HG03159 (cell line): ENCODE data around the gene NLRP12.
A peak's percentile ranks its signal among the peaks of the same experiment; 100 is the strongest.
"Not testable (repeated sequence)": the region's sequence is repeated elsewhere in the genome, so short reads cannot be mapped to it uniquely, and the experiment has no call there.

Source experiments
- ATAC-seq: cut with Tn5 transposase; IDR thresholded peaks from one replicate; pipeline ENCODE4 v1.9.1; 2021; ENCODE audit warnings: mild to moderate bottlenecking, moderate library complexity; ENCODE audit not compliant: unreplicated experiment

Gene NLRP12

DNA sequence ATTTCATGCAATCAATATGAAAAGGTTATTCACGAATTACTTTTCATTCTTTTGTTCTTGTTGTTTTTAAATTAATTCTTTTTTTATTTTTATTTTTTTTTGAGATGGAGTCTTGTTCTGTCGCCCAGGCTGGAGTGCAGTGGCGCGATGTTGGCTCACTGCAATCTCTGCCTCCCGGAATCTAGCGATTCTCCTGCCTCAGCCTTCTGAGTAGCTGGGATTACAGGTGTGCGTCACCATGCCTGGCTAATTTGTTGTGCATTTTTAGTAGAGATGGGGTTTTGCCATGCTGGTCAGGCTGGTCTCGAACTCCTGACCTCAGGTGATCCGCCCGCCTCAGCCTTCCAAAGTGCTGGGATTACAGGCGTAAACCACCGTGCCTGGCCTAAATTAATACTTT lies 16.1 kb upstream of the NLRP12 start:
- ATAC-seq, result not testable (repeated sequence)

DNA sequence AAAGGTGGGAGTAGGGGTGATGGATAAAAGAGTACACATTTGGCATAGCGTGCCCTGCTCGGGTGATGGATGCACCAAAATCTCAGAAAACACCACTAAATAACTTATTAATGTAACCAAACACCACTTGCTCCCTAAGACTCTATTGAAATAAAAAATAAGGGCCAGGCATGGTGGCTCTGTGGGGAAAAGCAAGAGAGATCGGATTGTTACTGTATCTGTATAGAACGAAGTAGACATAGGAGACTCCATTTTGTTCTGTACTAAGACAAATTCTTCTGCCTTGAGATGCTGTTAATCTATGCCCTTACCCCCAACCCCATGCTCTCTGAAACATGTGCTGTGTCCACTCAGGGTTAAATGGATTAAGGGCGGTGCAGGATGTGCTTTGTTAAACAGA lies 14.3 kb upstream of the NLRP12 start:
- ATAC-seq, result not testable (repeated sequence)

DNA sequence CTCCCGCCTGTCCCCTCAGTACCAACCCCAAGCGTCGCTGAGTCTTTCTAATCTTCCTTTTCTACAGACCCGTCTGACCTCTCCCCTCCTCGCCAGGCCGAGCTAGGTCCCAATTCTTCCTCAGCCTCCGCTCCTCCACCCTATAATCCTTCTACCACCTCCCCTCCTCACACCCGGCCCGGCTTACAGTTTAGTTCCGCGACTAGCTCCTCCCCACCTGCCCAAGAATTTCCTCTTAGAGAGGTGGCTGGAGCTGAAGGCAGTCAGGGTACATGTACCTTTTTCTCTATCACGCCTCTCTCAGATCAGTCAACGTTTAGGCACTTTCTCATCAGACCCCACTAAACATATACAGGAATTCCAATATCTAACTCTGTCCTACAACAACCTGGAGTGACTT lies 8.7 kb upstream of the NLRP12 start:
- not testable (repeated sequence) for ATAC-seq

DNA sequence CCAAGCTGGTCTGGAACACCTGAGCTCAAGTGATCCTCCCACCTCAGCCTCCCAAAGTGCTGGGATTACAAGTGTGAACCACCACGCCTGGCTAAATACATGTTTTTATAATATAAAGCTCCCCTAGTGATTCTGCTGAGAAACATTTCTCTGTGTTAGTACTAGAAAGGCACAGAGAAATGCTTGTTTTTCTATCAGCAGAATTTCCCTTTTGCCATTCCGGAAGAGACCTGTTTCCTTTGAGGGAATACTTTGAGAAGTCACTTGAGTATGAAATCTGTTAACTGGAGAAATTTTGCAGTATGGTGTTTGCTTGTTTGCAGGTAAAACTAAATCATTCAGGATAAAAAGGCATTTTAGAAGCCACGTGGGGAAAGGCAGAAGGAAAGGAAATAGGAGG lies 4.4 kb upstream of the NLRP12 start:
- no peak for ATAC-seq

DNA sequence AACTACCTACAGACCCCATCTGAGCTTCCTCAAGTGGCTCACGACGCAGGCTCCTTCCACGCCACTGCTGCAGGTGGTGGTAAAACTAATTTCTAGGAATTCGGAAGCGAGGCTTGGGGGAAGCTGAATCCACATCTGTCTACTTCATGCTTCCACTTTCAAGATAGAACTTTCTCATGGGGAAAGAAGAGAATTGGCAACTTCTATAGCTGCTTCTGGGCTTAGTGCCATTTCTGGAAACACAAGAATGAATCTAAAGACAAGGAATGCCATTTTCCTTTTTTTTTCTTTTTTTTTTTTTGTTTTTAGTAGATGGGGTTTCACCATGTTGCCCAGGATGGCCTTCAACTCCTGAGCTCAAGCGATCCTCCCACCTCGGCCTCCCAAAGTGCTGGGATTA lies 2.8 kb upstream of the NLRP12 start:
- no peak for ATAC-seq

DNA sequence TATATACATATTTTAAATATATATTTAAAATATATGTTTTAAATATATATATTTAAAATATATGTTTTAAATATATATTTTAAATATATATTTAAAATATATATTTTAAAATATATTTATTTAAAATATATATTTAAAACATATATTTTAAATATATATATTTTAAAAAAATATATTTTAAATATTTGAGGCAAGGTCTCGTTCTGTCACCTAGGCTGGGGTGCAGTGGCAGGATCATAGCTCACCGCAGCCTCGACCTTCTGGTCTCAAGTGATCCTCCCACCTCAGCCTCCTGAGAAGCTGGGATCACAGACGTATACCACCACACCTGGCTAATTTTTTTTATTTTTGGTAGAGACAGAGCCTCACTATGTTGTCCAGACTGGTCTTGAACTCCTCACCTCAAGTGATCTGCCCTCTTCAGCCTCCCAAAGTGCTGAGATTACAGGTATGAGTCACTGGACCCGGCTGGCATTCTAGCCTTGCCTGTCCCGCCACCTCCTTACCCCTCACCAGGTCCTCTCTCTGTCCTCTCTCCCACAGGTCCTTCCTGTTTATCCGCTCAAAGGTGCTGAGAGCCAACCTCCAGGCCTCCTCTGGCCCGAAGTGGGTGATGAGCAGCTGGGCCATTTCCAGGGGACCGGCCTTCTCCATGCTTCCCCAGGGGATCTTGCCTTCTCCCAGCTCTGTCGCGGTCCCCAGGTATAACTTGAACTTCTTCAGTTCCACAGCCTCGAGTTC lies 564 bp downstream of the NLRP12 start:
- no peak for ATAC-seq

DNA sequence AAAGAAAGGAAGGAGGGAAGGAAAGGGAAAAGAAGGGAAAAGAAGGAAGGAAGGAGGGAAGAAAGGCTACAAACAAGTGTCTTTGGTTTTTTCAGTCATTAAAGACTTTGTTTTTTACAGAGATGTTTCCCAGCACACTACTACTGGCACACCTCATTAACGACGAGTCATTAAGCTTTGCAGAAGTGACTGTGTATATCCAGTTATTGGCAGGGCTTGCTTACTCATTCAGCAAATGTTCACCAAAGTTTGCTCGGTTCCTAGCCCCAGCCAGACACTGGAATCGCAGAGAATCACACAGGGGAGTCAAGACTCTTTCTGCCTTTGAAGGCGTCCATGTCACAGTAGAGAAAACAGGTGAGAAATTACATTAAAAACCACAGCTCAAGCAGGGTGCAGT lies 4.3 kb downstream of the NLRP12 start:
- no peak for ATAC-seq

DNA sequence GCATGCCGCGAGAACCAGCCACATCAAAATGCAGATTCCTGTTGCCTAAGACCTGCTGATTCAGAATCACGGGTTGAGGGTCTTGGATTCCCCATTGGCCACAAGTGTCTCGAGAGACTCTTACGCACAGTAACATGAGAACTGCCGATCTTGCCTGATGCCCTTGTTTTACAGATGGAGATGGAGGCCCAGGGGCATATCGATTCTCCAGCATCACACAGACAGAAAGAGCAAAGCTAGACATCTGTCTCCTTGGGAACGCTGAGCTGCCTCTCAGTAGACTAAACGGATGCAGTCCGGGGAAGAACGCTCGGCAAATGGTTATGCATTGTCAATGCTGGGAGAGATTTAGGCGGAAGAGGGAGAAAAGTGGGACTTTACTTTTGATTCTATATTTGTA lies 5.4 kb downstream of the NLRP12 start:
- no peak for ATAC-seq

DNA sequence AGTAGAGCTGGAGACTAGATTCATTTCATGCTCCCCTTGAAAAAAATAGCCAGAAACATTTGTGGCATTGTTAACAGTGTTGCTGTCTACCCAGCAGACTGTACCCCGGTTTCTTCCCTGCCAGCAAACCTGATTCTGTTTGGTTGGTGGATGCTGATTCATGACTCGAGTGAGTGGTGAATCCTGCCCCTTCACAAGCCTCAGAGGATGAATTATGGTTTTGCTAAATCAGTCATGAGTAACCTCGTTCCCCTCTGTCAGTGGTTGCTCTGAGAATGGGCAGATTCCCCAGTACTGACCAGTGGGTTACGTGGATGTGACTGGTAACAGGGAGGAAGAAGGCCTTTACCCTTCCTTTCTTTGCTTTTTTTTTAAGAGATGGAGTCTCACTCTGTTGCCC lies 10.1 kb downstream of the NLRP12 start:
- ATAC-seq, result no peak

DNA sequence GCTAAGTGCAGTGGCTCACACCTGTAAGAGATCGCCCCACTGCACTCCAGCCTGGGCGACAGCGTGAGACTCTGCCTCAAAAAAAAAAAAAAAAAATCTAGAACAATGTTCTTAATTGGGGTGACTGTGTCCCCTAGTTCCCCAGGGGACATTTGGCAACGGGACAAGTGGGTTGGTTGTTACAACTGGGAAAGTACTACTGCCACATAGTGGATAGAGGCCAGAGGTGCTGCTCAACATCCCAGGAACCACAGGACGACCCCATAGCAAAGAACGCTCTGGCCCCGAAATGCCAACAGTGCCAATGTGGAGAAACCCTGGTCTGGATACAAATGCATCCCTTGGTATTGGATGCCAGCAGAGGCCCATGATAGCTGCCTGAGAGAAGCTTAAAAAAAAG lies 11.8 kb downstream of the NLRP12 start:
- ATAC-seq, result no peak

DNA sequence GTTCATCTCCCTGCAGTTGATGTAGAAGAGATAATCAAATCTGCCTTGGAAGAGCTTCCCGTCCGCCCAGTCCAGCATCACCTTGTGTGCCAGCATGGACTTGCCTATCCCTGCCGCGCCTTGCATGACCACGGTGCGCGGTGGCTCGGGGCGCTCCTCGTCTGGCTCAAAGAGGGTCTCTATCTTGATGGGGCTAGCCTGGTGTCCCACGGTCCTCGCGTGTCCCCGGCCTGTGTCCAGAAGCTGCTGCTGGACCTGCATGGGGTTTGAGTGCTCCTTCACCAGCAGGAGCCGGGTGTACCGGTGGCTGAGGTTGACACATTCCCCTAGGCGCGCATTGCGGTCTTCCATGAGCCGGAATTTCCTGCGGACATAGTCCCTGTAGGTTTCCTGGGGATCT lies 13.2 kb downstream of the NLRP12 start:
- ATAC-seq, result no peak

DNA sequence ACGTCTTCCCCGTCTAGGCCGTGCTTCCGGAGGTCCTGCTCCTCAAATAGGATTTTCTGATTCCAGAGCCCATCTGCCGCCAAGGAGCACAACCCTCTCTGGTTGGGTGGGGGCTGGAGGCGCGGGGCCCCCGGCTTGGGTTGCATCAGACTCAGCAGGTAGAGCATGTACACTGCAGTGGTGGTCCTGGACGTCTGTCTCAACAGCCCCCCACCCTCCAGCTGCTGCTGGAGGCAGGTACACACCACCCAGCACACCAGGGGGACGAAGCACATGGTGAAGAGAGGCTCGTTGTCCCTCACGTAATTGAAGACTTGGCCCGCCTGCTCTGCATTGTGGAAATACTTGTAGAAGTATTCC lies 13.9 kb downstream of the NLRP12 start:
- ATAC-seq, result no peak

DNA sequence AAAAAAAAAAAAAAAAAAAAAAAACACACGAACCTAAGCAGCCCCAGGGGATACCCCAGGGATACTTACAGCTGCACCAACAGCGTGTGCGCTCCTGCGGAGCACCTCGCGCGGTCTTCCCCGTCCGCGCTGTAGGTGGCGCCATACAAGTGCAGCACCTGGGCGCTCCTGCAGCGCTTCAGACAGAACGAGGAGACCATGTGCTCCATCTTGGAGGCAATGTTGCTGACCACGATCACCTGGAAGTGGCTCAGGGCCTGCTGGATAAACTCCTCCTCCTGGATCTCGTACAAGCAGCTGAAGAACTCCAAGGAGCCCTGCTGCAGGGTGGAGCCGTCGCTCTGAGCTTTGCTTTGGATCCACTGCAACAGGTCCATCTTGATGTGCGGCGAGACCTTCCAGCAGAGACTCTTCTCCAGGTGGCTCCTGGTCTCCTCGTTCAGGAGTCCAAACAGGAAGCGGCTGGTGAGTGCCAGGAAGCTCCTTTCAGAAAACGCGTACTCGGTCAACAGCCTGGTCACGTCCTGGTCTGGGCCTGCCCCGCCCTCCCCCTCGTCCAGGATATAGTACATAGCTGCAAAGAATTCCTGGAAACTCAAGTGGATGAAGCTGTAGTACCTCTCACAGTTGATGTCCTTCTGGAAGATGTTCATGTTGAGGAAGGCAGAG lies 14.5 kb downstream of the NLRP12 start:
- ATAC-seq, result no peak

DNA sequence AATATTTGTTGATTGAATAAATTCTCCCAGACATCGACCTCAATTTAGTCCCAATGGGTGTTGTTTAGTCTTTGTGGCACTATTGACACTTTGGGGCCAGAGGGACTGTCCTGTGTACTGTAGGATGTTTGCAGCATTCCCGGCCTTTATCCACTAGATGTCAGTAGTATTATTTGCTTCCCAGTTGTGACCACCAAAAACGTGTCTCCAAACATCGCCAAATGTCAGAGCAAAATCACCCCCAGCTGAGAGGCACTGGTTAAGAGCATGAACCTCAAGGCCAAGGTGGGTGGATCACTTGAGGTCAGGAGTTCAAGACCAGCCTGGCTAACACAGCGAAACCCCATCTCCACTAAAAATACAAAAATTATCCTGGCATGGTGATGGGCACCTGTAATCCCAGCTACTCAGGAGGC lies 15.4 kb downstream of the NLRP12 start:
- no peak for ATAC-seq

DNA sequence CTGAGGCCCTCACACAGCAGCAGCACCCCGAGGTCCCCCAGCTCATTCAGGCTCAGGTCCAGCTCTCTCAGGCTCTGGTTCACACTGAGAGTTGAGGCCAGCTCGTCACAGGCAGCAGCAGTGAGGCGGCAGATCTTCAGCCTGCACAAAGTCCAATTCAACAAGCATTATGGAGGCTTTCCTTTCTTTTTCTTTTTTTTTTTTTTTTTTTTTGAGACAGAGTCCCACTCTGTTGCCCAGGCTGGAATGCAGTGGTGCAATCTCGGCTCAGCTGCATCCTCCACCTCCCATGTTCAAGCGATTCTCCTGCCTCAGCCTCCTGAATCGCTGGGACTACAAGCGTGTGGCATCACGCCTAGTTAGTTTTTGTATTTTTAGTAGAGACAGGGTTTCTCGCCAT lies 22.9 kb downstream of the NLRP12 start:
- no peak for ATAC-seq

DNA sequence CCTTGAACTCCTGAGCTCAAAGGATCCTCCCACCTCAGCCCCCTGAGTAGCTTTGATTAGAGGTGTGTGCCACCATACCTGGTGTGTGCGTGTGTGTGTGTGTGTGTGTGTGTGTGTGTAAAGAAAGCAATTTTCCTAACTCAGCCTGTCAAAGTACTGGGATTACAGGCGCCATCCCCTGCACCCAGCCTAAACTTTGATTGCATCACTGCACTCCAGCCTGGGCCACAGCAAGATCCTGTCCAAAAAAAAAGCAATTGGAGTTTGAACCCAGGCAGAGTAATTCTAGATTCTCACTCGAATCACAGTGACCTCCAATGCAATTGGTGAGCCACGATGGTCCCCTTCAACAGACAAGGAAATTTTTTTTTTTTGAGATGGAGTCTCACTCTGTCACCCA lies 29.1 kb downstream of the NLRP12 start:
- ATAC-seq, result no peak

DNA sequence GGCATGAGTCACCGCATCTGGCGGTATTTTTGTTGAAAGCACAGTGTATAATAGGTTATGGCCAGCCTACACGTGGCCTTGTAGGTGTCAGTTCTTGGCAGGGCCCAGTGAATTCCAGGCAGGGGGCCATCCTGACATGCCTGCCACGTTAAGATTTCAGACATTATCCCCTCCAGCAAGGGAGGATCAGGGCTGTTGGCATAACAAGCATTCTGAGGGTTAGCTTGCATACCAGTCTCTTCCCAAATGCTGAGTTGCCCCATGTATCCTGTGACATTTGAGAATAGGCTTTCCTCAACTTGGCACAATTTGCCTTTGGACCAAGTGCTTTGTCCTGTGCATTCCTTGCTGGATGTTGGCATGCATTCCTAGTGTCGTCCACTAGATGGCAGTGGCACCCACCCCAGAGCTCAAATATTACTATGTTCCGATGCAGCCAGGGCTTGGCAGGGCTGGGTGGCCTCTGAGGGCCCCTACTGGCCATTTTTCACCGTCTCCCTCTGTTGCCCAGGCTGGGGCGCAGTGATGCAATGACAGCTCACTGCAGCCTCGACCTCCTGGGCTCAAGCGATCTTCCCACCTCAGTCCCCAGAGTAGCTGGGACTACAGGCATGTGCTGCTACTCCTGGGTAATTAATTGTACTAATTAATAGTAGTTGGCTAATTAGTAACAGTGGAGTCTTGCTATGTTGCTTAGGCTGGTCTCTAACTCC lies 31.2 kb downstream of the NLRP12 start:
- peak; percentile 66 for ATAC-seq

DNA sequence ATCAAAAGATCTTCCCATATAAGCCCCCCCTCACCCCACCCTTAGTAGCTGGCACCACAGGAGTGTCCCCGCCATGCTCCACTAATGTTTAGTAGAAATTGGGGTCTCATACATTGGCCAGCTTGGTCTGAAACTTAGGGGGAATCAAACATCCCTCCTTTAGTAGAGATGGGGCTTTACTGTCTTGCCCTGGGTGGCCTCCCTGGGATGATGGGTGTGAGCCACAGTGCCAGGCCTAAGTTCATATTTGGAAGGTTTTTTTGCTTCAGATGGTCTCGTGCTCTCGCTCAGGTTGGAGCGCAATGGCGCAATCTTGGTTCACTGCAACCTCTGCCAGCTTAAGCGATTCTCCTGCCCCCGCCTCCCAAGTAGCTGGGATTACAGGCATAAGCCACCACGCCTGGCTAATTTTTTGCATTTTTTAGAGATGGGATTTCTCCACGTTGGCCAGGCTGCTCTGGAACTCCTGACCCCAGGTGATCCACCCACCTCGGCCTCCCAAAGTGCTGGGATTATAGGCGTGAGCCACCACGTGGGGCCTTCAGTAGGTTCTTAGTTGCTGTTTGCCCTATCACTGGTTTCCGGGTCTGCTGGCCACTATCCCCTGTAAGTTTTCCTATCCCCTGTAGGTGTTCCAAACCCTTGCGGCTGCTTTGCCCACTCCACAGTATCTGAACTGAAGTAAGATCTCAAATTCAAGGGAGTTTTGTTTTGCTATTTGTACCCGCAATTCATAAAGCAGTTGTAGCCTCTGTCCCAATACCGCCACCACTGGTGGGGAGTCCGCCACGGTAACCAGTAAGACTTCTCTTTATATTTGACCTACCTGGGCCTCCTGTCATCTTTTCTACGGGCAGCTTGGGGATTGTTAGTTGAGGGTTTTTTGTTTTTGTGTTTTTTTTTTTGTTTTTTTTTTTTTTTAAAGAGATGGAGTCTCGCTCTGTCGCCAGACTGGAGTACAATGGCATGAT lies 34.1 kb downstream of the NLRP12 start:
- ATAC-seq, result no peak

DNA sequence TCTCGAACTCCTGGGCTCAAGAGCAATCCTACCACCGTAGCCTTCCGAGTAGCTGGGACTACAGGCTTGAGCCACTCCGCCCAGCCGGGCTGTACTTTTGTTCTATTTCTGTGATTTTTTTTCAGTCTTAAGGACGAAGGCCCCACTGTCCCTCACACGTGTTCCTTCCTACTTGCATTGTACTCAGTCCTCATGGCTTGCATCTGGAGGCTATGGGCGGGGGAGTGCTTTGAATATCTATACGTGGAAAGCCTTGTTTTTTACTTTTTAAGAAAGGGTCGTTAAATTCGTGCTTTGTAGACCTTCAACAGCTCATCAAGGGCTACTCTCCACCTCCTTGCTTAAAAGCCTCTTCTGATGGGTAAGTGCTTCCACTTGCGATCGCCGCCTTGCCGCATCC lies 36.8 kb downstream of the NLRP12 start:
- no peak for ATAC-seq

DNA sequence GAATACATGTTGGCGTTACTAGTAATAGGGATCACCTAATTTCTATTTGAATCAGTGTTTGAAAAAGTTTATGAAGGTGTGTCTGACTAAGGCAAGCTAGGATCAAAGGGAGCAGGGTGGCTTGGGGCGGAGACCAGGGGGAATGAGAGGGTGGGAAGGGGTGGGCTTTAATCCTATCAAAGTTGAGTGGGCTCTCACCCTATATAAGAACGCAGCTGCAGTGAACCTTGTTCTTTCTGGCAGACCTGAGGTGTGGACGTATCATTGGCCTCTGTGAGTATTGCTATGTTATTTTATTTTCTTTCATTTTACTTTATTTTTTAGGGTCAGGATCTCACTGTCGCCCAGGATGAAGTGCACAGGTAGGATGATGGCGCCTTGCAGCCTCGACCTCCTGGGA lies 37.4 kb downstream of the NLRP12 start:
- ATAC-seq, result no peak
